DMS153 (cell line): ENCODE data around the gene MX1.

Source experiments
- DNase-seq: peaks from one replicate; lab custom pipeline; 2025; lab: John Stamatoyannopoulos, UW

Gene MX1

GRCh38 chr21:41491412-41491811 lies 65.4 kb downstream of the MX1 start:
- DNase-seq: no peak

DNA sequence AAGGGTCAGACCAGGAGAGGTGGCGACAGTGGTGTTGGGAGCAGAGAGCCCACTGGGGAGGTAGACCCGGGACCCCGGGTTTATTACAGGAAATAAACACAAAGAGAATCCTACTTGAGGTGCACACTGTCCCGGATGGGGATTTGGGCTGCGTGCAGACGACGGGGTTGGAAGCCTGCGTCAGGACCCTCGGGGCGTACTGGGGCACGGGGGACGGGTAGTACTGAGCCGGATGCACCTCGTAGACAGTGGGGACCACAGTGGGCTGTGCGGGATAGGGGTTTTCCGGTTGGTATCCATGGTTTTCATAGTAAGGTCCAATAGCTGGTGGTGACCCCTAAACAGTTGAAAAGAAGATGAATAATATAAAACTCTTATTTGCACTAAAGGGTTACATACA lies 68.2 kb downstream of the MX1 start:
- no peak for DNase-seq

- no peak for DNase-seq
Observed at GRCh38 chr21:41497008-41497407, 71.0 kb downstream of the MX1 start.

- no peak for DNase-seq
Observed at GRCh38 chr21:41497788-41498187, 71.7 kb downstream of the MX1 start.

DNA sequence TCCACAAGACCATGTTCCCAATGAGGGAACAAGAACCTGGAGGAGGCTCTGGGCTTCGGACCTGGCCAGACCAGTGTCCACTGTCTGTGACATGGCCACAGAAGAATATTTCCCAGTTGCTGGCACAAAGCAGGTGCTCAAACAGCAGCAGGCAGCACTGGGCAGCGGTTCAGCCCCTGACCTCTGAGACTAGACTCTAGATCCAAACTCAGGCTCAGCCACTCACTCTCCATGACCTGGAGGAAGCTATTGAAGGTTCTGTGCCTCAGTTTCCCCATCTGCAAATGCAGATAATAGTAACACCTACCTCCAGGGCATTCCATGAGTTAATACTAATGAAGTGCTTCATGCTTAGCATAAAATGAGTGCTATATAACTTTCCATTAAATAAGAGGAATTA lies 73.9 kb downstream of the MX1 start:
- no peak for DNase-seq

DNA sequence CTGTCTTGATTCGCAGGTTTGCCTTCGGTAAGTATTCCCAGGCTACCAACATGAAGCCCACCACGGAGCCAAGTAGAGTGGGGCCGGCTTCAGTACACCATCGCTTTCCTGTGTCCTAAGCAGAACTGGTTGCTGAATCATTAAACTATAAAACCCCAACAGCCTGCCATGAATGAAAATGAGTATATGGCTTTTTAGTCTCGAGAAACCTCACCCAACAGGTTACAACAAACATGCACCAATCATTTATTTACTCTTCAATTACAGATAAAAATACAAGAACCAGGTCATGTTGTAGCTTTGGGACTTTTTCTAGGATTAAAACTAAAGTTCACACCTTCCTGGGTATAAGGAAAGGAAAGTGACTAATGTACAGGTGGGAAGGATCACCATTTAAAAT lies 74.3 kb downstream of the MX1 start:
- no peak for DNase-seq

- DNase-seq: peak; percentile 73
Observed at GRCh38 chr21:41500931-41501381, 74.9 kb downstream of the MX1 start.

DNA sequence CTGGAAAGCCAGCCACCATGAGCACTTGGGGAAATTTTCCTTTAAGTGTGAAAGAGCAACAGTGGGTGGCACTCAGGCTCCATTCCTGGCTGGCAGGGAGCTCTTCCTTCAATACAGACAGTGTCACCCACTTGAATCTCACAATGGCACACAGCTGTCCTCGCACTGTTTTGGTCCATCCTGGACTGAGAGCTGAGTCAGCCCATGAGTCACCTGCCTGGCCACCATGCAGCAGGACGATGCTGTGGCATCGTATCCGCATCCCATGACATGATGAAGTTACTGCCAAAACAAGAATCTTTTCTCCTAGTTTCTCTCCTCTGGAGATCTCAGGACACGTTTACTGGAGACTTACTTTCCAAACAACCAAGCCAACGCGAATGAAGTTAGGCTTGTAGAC lies 75.9 kb downstream of the MX1 start:
- DNase-seq: peak; percentile 44

DNA sequence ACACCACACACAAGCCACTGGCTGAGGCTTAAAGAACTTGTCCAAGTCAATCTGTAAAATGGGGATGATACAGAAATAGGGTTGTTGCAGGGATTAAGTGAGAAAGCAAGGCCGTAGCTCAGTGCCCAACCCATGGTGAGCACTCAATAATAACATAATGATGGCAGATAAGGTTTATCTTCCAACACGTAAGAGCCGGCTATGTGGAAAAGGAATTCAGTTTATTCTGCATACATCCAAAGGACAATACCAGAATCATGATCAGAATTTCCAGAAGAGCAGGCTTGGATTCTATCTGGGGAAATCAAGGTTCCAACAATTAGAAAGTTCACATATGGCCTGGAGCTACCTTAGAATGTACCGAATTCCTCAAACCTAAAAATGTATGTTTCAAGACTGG lies 77.3 kb downstream of the MX1 start:
- no peak for DNase-seq

DNA sequence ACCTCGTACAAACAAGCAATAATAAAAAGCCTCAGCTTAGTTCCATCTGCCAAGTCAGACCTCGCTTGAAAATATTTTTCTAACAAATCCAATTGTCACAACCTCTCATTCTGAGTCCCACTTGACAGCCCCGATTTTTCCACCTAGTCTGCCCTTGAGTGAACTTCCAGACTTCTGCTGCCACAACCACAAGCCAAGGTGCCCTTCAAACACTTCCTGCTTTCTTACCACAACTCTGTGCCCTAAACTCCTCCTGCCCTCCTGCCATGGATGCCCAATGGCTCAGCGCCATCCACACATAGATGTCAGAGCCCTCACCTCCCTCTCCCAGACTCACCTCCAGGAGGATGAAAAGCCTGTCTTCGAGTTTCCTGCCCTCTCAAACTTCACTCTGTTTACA lies 78.0 kb downstream of the MX1 start:
- no peak for DNase-seq

GRCh38 chr21:41506005-41506594 lies 80.1 kb downstream of the MX1 start:
- DNase-seq: no peak

- no peak for DNase-seq
Observed at GRCh38 chr21:41506611-41507520, 80.8 kb downstream of the MX1 start.

DNA sequence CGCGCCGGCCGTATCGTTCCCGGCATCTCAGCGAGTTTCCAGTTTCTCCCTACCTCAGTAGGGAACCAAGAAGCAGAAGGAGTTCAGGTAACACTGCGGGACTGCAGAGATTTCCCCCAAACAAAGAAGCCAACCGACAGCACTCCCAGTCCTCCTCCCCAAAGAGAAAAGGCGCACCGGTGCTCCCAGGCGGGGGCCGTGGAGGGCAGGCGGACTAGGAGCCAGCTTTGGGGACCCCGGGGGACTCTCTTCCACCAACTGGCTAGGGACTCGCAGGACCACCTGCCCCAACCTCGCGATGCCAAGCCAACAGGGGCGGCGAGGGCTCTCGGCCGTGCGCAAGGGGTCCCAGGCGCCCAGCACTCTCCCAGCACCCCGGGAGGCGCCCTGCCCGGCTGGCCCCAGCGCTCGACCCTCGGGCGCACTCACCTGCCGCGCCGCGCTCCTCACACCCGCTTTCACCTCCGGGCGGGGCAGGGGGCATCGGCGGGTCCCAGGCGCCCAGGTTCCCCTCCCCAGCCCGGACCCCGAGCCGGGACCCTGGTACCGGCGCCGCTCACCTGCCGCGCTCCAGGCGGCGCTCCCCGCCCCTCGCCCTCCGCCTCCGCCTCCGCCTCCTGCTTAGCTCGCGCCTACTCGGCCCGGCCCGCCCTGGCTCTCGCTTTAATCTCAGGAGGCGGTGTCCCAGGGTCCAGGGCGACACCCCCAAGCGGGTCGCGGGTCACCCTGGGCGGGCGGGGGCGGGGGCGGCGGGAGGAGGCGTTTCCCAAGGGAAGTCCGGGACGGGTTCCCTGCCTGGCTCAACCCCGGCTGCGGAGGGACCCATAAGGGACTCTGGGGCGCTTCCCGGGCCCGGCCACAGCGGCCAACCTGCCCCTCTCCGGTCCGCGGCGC lies 81.7 kb downstream of the MX1 start, which contains the start of gene TMPRSS2:
Gene TMPRSS2 (minus strand): TSS at position 638 of the 894 bp plus-strand sequence. CDS start 10,025 bp downstream, outside the sequence.
- DNase-seq: no peak

DNA sequence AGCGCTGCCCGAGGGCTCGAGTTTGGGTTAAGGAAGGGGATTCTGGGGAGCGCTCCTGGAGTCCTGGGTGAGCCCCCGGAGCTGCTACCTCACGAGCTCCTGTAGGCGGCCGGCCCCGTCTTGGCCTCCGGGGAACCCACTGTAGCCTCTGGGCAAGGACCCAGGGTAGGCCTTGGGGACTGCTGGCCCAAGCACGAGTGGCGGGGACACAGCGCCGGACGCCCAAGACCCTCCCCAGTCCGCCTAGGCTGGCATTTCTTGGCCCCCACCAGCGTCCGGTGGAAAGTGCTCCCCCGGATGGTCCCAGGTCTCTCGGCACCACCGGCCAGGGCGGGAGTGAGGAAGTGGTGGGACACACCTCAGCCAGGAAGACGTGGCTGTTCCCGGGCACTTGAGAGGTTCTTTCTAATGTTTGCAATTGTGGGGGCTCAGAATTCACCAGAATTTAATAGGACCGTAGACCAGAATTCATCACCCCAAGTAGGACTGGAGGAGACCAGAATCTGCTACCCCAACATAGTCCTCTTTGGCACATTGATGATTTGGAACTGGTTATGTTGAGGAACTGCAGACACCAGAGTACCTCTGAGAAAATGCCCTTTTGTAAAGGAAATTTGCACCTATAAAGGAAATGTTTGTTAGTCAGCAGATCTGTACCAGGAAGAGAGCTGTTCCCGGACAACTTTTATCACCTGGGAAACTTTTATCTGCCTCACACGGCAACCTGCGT lies 82.5 kb downstream of the MX1 start:
- DNase-seq: no peak
